ENCODE data around the gene ERCC6L.

ERCC6L gene

DNA sequence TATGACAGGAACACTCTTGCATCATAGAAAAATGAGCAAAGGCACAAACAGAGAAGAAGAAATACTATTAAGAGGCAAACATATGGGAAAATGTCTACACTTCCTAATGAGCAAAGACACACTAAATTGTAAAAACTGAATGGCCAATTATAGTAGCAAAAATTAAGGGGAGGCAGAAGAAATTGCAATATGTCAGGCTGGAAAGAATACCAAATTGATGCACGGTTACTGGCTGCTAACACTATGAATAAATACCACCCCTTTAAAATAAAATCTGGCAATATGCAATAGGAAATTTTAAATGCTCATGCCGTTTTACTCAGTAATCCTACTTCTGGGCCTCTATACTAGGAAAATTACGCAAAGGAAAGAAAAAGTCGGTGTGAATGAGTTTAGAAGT, 73.3 kb downstream of the ERCC6L start:
- no peak for FAIRE-seq

DNA sequence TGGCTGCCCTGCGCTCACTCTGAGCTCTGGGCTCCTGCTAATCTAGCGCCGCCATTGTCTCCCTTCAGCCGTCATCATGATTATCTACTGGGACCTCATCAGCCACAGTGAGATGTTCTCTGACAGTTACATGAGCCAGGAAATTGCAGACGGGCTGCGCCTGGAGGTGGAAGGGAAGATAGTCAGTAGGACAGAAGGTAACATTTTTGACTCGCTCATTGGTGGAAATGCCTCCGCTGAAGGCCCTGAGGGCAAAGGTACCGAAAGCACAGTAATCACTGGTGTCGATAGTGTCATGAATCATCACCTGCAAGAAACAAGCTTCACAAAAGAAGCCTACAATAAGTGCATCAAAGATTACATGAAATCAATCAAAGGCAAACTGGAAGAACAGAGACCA, 79.1 kb downstream of the ERCC6L start:
- FAIRE-seq: no peak

DNA sequence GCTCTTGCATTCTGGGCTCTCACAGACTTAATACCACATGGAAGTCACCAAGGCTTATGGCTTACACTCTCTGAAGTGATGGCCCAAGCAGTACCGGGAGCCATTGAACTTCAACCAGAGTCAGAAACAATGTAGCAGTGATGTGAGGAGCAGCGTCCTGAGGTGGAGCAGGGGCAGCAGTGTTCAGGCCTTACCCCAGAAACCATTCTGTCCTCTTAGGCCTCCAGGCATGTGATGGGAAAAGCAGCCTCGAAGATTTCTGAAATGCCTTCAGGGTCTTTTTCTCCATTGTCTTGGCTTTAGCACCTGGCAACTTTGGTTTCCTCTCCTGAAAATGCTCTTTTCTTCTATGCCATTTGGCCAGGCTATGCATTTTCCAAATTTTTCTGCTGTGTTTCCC, 80.1 kb downstream of the ERCC6L start:
- FAIRE-seq: no peak
